Measurements from ENCODE around the gene ZCCHC8.

ZCCHC8 gene

GRCh38 chr12:122538496-122538895, 37.8 kb upstream of the ZCCHC8 start:
- TF ChIP-seq ZNF8 (CRISPR knock-in tag; IDR thresholded peaks at IDR 0.05) (no peak), ARNTL (CRISPR knock-in tag; IDR thresholded peaks at IDR 0.05; ENCODE audit: borderline replicate concordance, low read depth) (no peak)
- ATAC-seq, result no peak

- no peak for ATAC-seq
- TF ChIP-seq, protein P1, sequence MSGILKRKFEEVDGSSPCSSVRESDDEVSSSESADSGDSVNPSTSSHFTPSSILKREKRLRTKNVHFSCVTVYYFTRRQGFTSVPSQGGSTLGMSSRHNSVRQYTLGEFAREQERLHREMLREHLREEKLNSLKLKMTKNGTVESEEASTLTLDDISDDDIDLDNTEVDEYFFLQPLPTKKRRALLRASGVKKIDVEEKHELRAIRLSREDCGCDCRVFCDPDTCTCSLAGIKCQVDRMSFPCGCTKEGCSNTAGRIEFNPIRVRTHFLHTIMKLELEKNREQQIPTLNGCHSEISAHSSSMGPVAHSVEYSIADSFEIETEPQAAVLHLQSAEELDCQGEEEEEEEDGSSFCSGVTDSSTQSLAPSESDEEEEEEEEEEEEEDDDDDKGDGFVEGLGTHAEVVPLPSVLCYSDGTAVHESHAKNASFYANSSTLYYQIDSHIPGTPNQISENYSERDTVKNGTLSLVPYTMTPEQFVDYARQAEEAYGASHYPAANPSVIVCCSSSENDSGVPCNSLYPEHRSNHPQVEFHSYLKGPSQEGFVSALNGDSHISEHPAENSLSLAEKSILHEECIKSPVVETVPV (CRISPR knock-in tag; IDR thresholded peaks at IDR 0.05), result no peak
- no peak for TF ChIP-seq ESRRG (CRISPR knock-in tag; IDR thresholded peaks at IDR 0.05)
- no peak for TF ChIP-seq ARNTL (CRISPR knock-in tag; IDR thresholded peaks at IDR 0.05; ENCODE audit: borderline replicate concordance, low read depth)
These were observed 36.3 kb upstream of the ZCCHC8 start for GRCh38 chr12:122537021-122537420.

DNA sequence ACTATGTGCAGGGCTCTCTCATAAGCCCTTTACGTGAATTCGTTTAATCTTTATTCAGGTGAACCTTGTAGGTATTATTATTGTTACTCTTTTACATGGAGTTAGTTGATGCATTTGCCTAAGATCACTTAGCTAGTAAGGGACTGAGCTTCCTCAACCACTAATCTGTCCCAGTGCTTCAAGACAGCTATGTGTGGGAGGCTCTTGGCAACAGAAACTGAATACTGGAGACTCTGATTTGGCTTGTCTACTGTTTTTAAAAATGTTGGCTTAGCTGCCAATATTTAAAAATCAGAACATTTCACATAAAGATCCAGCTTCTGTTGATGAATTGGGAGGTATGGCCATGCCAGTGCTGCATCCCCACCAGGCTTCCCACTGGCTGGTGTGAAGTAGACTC, 33.1 kb upstream of the ZCCHC8 start:
- TF ChIP-seq ZFP30 (CRISPR knock-in tag; IDR thresholded peaks at IDR 0.05), result no peak
- TF ChIP-seq RARB (CRISPR knock-in tag; IDR thresholded peaks at IDR 0.05), result no peak
- no peak for TF ChIP-seq BACH2 (CRISPR knock-in tag; IDR thresholded peaks at IDR 0.05; ENCODE audit: borderline replicate concordance)
- TF ChIP-seq, protein P2, sequence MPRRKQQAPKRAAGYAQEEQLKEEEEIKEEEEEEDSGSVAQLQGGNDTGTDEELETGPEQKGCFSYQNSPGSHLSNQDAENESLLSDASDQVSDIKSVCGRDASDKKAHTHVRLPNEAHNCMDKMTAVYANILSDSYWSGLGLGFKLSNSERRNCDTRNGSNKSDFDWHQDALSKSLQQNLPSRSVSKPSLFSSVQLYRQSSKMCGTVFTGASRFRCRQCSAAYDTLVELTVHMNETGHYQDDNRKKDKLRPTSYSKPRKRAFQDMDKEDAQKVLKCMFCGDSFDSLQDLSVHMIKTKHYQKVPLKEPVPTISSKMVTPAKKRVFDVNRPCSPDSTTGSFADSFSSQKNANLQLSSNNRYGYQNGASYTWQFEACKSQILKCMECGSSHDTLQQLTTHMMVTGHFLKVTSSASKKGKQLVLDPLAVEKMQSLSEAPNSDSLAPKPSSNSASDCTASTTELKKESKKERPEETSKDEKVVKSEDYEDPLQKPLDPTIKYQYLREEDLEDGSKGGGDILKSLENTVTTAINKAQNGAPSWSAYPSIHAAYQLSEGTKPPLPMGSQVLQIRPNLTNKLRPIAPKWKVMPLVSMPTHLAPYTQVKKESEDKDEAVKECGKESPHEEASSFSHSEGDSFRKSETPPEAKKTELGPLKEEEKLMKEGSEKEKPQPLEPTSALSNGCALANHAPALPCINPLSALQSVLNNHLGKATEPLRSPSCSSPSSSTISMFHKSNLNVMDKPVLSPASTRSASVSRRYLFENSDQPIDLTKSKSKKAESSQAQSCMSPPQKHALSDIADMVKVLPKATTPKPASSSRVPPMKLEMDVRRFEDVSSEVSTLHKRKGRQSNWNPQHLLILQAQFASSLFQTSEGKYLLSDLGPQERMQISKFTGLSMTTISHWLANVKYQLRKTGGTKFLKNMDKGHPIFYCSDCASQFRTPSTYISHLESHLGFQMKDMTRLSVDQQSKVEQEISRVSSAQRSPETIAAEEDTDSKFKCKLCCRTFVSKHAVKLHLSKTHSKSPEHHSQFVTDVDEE (CRISPR knock-in tag; IDR thresholded peaks at IDR 0.05), result no peak
- TF ChIP-seq GLIS3 (CRISPR knock-in tag; IDR thresholded peaks at IDR 0.05), result no peak
- TF ChIP-seq, protein P3, sequence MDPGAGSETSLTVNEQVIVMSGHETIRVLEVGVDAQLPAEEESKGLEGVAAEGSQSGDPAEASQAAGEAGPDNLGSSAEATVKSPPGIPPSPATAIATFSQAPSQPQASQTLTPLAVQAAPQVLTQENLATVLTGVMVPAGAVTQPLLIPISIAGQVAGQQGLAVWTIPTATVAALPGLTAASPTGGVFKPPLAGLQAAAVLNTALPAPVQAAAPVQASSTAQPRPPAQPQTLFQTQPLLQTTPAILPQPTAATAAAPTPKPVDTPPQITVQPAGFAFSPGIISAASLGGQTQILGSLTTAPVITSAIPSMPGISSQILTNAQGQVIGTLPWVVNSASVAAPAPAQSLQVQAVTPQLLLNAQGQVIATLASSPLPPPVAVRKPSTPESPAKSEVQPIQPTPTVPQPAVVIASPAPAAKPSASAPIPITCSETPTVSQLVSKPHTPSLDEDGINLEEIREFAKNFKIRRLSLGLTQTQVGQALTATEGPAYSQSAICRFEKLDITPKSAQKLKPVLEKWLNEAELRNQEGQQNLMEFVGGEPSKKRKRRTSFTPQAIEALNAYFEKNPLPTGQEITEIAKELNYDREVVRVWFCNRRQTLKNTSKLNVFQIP (CRISPR knock-in tag; IDR thresholded peaks at IDR 0.05; ENCODE audit: borderline replicate concordance, low read depth), result no peak
- TF ChIP-seq, protein P1 (CRISPR knock-in tag; IDR thresholded peaks at IDR 0.05), result no peak
- ATAC-seq, result no peak

DNA sequence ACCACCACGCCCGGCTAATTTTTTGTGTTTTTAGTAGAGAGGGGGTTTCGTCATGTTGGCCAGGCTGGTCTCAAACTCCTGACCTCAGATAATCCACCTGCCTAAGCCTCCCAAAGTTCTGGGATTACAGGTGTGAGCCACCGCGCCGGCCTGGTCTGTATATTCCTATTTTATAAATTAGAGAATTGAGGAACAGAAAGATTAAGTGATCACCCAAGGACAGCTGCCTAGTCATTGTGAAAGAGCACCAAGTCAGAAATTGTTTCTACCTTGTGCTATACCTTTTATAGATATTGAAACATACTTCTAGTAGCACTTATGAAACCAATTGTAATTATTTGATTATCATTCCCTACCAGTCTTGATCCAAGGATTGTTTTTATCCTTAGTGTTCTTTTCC, 28.3 kb upstream of the ZCCHC8 start:
- no peak for ATAC-seq
- TF ChIP-seq SNAI2 (CRISPR knock-in tag; IDR thresholded peaks at IDR 0.05) (no peak), ZNF70 (CRISPR knock-in tag; IDR thresholded peaks at IDR 0.05) (no peak), ARNTL (CRISPR knock-in tag; IDR thresholded peaks at IDR 0.05; ENCODE audit: borderline replicate concordance, low read depth) (no peak), ZFP30 (CRISPR knock-in tag; IDR thresholded peaks at IDR 0.05) (no peak), TOX (CRISPR knock-in tag; IDR thresholded peaks at IDR 0.05; ENCODE audit: borderline replicate concordance) (no peak), ZNF8 (CRISPR knock-in tag; IDR thresholded peaks at IDR 0.05) (no peak), ZNF565 (CRISPR knock-in tag; conservative IDR thresholded peaks at IDR 0.05; ENCODE audit: low read depth) (no peak), TCF4 (CRISPR knock-in tag; IDR thresholded peaks at IDR 0.05; ENCODE audit: borderline replicate concordance) (no peak), ESRRG (CRISPR knock-in tag; IDR thresholded peaks at IDR 0.05) (no peak), ZC3H10 (CRISPR knock-in tag; IDR thresholded peaks at IDR 0.05) (no peak), CSDC2 (CRISPR knock-in tag; IDR thresholded peaks at IDR 0.05) (no peak), CREB5 (CRISPR knock-in tag; IDR thresholded peaks at IDR 0.05; ENCODE audit: low read depth) (no peak), RARB (CRISPR knock-in tag; IDR thresholded peaks at IDR 0.05) (no peak), OSR1 (CRISPR knock-in tag; IDR thresholded peaks at IDR 0.05) (no peak)
- TF ChIP-seq, protein P2 (CRISPR knock-in tag; IDR thresholded peaks at IDR 0.05), result no peak
- TF ChIP-seq, protein P3 (CRISPR knock-in tag; IDR thresholded peaks at IDR 0.05; ENCODE audit: borderline replicate concordance, low read depth), result no peak
- TF ChIP-seq, protein P4, sequence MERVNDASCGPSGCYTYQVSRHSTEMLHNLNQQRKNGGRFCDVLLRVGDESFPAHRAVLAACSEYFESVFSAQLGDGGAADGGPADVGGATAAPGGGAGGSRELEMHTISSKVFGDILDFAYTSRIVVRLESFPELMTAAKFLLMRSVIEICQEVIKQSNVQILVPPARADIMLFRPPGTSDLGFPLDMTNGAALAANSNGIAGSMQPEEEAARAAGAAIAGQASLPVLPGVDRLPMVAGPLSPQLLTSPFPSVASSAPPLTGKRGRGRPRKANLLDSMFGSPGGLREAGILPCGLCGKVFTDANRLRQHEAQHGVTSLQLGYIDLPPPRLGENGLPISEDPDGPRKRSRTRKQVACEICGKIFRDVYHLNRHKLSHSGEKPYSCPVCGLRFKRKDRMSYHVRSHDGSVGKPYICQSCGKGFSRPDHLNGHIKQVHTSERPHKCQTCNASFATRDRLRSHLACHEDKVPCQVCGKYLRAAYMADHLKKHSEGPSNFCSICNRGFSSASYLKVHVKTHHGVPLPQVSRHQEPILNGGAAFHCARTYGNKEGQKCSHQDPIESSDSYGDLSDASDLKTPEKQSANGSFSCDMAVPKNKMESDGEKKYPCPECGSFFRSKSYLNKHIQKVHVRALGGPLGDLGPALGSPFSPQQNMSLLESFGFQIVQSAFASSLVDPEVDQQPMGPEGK (CRISPR knock-in tag; IDR thresholded peaks at IDR 0.05; ENCODE audit: borderline replicate concordance), result no peak
